Activated T-cell treated with anti-CD3 and anti-CD28 coated beads, Interleukin-2, amount 50 U/mL, for 48 hours (primary cell): ENCODE measurements around the gene R3HDM1.
"Not testable (repeated sequence)": the region's sequence is repeated elsewhere in the genome, so short reads cannot be mapped to it uniquely, and the experiment has no call there.

Source experiments
- DNase-seq, 2 experiments: peaks; one replicate each; pipeline ENCODE4 v3.0.0-alpha.2; 2020

R3HDM1 gene

GRCh38 chr2:135531231-135532197, at the start of gene R3HDM1:
TSS of gene R3HDM1 (plus strand) at chr2:135531484. CDS start at chr2:135604846, 73,362 bp downstream.
- peak; percentile 94 to 95 for DNase-seq

- DNase-seq, result no peak
Observed at GRCh38 chr2:135485441-135485840, 45.8 kb upstream of the R3HDM1 start.

GRCh38 chr2:135490376-135490775, 40.9 kb upstream of the R3HDM1 start:
- DNase-seq, result no peak

DNA sequence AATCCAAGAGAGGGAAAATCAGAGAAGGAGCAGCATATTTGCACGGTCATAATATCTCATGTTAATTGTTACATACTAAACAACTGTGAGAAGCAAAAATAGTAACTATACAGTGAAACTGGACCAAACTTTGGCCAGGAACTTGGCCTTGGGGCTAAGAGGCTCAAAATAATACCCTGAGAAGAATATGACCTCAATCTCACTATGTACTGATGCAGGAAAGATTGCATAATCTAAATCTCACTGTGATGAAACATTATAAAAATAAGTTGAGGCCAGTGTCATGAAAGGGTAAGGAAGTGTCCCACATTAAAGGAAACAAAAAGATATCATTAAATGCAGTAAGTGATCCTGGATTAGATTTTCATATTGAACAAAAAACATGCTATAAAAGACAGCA, 36.8 kb upstream of the R3HDM1 start:
- no peak for DNase-seq

GRCh38 chr2:135494917-135495316, 36.4 kb upstream of the R3HDM1 start:
- DNase-seq, result no peak

GRCh38 chr2:135498588-135498987, 32.7 kb upstream of the R3HDM1 start:
- not testable (repeated sequence) for DNase-seq

GRCh38 chr2:135504811-135505210, 26.5 kb upstream of the R3HDM1 start:
- no peak for DNase-seq

DNA sequence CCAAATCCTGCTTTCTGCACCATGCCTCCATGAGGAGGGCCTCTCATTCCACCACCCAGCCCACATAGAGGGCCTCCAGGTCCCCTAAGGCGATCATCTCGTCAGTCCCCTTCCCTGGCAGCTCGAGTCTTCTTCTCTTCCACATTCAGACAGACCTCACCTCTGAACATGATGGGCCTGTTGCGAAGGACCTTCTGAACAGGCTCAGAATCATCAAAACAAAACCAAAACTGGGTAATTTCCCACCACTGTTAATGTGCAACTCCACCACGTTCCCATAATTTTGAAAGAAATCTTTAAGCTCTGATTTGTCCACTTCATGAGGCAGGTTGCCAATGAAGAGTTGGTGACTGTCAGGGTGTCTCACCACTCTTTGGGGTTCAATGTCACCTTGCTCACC, 20.7 kb upstream of the R3HDM1 start:
- no peak for DNase-seq

DNA sequence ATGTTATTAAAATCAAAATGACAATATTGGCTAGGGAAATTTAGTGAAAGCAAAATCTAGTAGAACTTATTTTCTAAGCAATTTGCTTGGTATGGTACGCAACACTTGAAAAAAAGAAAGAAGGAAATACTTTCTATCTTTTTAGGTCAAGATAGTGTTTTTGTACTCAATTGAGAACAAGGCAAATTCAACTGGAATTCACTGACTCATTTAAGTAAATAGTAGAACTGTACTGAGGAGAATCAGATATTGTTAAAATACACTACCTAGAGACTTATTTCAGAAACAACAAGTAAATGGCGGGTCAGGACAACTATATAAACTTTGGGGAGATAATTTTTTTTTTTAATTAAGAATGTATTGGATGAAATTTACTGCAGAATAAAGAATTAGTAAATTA, 19.2 kb upstream of the R3HDM1 start:
- no peak for DNase-seq

DNA sequence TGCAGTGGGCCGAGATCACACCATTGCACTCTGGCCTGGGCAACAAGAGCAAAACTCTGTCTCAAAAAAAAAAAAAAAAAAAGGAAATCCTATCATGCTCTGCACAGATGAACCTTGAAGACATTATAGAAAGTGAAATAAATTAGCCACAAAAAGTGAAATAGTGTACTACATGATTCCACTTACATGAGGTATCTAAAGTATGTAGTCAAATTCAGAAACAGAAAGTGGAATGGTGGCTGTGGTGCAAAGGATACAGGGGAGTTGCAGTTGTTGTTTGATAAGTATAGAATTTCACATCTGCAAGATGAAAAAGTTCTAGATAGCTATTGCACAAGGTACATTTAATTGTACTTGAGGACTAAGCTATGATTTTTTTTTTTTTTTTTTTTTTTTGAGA, 5.5 kb upstream of the R3HDM1 start:
- no peak for DNase-seq

DNA sequence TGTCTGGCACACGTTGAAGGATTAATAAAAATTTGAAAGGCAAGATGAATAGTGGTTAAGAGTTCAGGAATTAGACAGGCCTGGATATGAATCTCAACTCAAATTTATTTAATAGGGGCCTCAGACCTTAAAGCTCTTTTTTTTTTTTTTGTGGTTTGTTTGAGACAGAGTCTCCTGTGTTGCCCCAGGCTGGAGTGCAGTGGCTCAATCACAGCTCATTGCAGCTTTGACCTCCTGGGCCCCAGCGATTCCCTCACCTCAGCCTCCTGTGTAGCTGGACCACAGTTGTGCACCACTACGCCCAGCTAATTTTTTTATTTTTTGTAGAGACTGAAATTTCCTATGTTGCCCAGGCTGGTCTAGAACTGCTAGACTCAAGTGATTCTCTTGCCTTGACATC, 3.3 kb upstream of the R3HDM1 start:
- DNase-seq, result no peak

DNA sequence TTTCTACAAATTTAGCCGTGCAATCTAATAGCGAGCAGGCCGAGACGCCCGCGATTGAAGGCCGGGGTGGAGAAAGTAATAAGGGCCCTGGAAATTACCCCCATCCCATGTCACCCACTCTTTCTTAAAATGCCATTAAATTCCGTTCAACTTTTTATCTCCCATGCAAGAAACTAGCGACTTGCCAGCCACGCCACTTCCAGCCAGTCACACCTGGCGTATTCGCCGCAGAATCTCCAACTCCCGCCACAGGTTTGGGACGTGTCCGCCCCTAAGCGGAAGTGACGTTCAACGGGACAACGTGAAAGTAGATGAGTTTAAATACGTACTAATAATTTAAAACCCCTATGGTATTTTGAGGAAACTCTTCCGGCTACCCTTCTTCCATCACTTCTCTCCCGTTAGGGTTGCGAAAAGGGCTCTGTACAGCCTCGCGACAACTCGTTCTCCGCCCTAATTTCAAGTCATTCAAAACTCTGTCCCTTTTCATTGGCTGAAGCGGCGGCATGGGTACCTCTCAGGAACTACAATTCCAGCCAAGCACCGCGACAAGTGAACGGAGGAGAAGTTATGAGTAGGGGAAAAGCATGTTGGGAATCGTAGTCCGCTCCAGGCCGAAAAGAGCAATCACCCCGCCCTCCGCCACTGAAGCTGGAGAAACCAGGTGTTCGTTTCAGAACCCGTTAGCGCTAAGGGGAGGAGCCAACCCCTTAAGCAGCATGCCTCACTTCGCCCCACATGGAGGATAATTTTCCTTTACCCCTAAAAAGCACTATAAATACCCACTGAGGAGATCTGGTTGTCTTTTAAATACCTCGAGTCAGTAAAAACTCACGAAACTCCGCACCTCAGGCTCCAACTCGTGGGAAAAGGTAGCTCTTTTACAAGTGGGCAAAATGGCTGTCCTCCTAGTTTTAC, 712 bp upstream of the R3HDM1 start, which contains the start of gene ZRANB3:
Gene ZRANB3 (minus strand): TSS at position 906 of the 918 bp plus-strand sequence.
- DNase-seq, result peak; percentile 91 to 92

- DNase-seq, result no peak
Observed at GRCh38 chr2:135532581-135532980, 1.3 kb downstream of the R3HDM1 start.

DNA sequence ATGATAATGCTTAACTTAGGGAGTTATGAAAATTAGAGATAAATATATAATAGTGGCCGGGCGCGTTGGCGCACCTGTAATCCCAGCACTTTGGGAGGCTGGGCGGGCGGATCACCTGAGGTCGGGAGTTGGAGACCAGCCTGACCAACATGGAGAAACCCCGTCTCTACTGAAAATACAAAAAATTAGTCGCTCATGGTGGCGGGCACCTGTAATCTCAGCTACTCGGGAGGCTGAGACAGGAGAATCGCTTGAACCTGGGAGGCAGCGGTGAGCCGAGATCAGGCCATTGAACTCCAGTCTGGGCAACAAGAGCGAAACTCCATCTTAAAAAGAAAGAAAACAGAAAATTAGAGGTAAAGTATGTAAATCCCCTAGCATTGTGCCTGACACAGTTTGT, 2.3 kb downstream of the R3HDM1 start:
- not testable (repeated sequence) for DNase-seq

DNA sequence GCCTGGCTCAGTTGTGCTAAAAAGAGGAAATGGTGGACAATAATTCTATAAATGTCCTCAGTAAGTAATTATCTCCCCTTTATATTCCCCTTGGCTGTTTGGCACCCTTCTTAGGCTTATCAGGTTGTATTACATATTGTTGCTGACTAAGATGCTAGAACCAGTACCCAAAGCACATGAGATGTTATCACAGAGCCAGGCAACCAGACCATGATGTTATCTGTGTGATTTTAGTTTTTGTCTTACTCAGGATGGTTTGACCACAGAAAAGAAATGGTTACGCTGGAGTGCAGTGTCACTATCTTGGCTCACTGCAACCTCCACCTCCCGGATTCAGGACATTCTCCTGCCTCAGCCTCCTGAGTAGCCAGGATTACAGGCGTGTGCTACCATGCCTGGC, 15.2 kb downstream of the R3HDM1 start:
- DNase-seq, result no peak

- no peak for DNase-seq
Observed at GRCh38 chr2:135547311-135547710, 16.0 kb downstream of the R3HDM1 start.

DNA sequence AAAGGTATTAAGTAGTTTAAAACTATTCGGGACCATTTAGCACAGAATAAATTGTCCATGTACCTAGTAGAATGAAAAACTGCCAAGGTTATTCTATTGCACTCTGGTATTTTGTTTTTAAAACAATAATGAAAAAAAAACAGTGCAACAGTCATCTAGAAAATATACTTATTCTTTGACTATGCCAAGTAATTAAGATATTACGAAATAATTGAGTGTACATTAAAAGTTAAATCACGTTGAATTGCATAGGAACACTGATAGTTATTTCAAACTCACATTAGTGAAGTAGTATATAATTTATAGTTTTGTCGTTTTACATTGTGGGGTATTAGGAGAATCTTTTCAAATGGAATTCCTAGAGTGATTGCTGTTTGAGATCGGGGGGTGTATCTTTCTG, 20.1 kb downstream of the R3HDM1 start:
- DNase-seq, result no peak

GRCh38 chr2:135552887-135553286, 21.6 kb downstream of the R3HDM1 start:
- no peak for DNase-seq

DNA sequence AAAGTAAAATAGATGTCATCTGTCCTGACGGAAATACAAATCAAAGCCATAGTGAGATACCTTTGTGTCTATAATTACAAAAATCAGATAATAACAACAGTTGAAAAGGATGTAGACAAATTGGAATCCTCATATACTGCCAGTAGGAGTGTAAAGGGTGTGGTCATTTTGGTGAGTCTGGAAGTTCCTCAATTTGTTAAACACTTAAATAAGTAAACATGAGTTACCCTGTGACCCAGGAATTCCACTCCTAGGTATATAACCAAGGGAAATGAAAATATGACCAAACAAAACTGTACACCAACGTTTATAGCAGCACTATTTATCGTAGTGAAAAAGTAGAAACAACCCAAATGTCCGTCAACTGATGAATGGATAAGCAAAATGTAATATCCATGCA, 24.0 kb downstream of the R3HDM1 start:
- DNase-seq, result no peak

GRCh38 chr2:135557530-135557929, 26.2 kb downstream of the R3HDM1 start:
- DNase-seq, result no peak

GRCh38 chr2:135561925-135562324, 30.6 kb downstream of the R3HDM1 start:
- DNase-seq, result no peak

DNA sequence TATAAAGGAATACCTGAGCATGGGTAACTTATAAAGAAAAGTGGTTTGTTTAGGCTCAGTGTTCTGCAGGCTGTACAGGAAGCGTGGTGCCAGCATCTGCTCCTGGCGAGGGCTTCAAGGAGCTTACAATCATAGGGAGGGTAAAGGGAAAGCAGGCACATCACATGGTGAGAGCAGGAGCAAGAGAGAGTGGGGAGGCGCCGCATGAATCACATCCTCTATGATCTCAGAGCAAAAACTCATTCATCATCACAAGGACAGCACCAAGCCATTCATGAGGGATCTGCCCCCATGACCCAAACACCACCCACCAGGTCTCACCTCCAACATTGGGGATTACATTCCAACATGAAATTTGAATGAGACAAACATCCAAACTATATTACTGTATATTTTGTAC, 32.5 kb downstream of the R3HDM1 start:
- DNase-seq, result no peak

DNA sequence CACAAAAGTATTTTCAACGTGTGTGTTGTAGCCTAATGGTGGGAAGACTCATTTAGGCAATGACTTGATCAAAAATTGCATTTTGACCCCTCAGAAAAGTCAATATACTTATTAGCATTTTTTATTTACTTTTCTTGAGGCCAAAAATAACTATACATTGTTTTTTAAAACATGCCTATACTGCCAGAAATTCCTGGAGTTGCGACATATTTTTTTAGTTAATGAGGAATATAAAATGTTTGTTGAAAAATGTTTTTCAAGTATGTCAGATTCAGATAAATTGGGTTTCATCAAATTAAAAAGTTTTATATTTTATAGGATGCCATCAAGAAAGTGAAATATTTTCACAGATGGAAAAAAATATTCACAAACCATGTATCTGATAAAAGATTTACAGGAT, 39.6 kb downstream of the R3HDM1 start:
- DNase-seq, result no peak

DNA sequence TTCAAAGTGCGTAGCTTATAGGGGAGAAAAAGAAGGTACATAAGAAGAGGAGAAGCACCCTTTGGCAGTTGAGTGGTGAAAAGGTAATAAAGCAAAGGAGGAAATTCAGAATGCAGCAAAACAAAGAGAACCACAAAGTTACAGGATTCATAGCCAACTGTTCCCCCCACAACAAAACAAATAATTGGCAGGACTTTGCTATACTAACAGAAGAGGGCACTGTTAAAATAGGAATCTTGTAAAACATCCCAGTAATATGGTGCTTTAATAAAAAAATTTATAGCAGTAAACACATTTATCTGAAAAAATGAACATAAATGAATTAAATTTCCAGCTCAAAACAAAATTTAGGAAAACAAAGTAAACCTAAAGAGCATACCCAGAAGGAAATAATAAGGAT, 42.3 kb downstream of the R3HDM1 start:
- DNase-seq, result no peak
